NCI-H69 (cell line): ENCODE results near the gene GOLGA6L22.
"Not testable (repeated sequence)": the region's sequence is repeated elsewhere in the genome, so short reads cannot be mapped to it uniquely, and the experiment has no call there.

Experiments
- DNase-seq: peaks from one replicate; lab custom pipeline; 2025; lab: John Stamatoyannopoulos, UW

Gene GOLGA6L22, protein sequence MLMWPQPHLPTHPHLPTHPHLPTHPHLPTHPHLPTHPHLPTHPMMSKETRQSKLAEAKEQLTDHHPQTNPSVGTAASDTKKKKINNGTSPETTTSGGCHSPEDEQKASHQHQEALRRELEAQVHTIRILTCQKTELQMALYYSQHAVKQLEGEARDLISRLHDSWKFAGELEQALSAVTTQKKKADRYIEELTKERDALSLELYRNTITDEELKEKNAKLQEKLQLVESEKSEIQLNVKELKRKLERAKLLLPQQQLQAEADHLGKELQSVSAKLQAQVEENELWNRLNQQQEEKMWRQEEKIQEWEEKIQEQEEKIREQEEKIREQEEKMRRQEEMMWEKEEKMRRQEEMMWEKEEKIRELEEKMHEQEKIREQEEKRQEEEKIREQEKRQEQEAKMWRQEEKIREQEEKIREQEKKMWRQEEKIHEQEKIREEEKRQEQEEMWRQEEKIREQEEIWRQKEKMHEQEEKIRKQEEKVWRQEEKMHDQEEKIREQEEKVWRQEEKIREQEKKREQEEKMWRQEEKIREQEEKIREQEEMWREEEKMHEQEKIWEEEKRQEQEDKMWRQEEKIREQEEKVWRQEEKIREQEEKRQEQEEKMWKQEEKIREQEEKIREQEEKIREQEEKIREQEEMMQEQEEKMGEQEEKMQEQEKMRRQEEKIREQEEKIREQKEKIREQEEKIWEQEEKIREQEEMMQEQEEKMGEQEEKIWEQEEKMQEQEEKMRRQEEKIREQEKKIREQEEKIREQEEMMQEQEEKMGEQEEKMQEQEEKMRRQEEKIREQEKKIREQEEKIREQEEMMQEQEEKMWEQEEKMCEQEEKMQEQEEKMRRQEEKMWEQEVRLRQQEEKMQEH

DNA sequence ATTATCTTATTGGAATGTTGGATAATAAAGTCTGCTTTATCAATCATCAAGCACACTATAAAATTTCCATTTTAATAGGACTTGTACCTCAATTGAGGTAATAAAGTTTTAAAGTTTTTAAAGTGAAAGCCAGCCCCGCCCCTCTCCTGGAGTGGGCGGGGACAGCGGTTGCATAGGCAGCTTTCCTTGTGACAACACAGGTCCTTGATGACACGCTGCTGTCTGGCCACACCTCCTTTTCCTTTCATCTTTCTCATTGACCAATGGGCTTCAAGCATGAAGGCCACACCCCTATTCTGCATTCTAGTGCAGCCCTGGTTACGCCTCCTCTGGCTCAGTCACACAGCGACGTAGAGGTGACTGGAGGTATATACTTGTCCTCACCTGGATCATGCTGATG is at the start of gene GOLGA6L22:
Gene GOLGA6L22, plus strand, starts transcription at position 301 of the 400 bp plus-strand sequence. Its CDS starts 91 bp downstream, at position 392.
- DNase-seq: not testable (repeated sequence)

DNA sequence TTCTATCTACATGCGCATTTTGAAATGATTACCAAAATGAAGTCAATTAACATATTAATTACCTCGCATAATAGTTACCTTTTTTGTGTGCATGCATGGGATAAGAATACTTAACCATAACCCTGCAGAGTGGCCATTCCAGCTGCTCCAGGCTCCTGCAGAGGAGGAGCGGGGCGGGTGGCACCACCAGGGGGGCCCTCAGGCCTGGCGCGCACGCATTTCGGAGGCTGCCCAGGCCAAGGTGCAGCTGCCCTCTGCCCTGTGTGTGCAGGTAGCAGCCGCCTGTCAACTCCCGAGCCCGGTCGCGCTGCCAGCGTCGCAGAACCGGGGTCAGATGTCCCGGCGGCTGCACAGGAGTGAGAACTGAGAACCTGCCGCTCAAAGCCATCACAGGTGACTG is 41.4 kb upstream of the GOLGA6L22 start:
- not testable (repeated sequence) for DNase-seq

DNA sequence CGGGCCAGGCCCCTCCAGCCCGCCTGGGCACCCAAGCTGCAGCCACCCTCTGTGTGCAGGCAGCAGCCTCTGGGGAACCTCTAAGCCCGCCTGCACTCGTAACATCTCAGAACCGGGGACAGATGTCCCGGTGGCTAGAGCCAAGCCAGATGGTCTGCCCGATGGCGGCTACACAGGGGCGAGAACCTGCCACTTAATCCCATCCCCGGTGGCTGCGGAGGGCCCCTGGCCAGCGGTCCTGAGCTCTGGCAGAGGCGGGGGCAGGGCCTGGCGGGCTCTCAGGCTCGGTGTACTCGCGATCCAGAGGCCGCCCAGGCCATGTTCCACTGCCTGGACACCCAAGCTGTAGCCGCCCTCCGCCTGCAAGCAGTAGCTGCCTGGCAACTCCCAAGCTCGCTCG is 40.9 kb upstream of the GOLGA6L22 start:
- not testable (repeated sequence) for DNase-seq

DNA sequence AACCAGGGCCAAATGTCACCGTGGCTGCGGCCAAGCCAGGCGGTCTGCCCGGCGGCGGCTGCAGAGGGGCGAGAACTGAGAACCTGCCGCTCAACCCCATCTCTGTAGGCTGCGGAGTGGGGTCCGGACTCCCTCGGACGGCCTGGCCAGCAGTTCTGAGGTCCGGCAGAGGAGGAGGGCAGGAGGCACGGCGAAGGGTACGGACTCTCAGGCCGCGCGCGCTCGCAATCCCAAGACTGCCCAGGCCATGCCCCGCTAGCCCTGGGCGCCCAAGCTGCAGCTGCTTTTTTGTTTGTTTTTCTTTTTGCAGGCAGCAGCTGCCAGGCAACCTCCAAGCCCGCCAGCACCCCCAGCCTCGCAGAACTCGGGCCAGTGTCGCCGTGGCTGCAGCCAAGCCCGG is 40.5 kb upstream of the GOLGA6L22 start:
- DNase-seq: not testable (repeated sequence)

DNA sequence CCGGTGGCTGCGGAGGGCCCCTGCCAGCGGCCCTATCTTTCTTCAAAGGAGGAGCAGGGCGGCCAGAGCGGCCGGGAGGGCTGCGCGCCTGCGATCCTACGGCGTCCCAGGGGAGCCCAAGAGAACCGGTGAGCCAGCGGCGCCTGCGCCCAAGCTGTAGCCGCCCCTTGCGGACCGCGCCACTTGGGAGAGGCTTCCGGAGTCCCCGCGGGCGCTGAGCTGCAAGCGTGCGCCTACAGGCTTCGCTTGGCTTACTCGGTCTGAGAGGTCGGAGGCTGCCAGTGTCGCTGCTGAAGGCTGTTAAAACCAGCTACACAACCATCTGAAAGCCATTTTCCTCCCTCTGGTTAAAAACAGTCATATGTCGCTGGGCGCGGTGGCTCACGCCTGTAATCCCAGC is 40.0 kb upstream of the GOLGA6L22 start:
- DNase-seq: not testable (repeated sequence)

DNA sequence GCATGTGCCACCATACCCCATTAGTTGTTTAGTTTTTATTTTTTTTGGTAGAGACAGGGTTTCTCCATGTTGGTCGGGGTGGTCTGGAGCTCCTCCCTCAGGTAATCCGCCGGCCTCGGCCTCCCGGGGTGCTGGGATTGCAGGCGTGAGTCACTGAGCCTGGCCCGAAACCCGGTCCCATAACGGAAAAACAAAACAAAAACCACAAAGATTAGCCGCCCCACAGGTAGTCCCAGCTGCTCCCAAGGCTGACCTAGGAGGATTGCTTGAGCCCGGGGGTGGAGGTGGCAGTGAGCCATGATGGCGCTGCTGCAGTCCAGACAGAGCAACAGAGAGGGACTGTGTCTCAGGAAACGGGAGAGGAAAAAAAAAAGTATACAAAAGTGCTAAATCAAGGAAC is 38.4 kb upstream of the GOLGA6L22 start:
- not testable (repeated sequence) for DNase-seq

DNA sequence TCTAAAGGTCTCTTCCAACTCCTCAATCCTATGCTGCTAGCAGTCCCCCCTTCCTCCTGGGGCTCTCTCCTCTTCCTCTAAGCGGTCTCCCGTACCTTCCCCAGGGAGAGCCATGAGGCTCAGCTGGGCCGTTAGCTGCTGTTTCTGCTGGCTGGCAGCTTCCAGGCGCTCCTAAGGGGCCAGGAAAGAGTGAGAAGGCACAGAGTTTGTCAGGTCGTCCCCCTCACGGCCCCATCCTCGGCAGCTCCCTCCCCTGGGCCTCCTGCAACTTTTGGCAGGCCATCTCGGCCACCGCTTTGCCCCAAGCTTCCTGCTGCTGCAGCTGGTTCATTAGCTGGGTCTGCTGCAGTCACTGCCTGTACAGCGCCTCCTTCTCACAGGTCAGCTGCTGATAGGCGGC is 29.3 kb upstream of the GOLGA6L22 start:
- not testable (repeated sequence) for DNase-seq

DNA sequence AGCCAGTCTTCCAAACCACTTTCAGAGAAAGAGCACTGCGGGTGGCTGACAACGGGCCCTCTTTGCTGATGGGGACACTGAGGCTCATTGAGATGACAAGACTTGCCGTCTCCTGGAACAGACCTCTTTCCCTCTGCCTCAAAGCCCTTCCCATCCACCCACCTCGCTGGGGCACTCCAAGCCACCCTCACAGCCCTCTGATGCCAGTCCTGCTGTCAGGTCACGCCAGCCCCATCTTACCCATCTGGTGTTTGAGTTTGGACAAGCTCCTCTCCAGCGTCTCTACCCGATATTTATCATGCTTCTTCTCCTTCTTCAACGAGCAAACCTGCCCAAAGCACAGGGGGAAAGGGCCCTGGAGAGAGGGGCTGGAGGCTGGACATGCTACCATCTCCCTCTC is 27.0 kb upstream of the GOLGA6L22 start:
- not testable (repeated sequence) for DNase-seq

DNA sequence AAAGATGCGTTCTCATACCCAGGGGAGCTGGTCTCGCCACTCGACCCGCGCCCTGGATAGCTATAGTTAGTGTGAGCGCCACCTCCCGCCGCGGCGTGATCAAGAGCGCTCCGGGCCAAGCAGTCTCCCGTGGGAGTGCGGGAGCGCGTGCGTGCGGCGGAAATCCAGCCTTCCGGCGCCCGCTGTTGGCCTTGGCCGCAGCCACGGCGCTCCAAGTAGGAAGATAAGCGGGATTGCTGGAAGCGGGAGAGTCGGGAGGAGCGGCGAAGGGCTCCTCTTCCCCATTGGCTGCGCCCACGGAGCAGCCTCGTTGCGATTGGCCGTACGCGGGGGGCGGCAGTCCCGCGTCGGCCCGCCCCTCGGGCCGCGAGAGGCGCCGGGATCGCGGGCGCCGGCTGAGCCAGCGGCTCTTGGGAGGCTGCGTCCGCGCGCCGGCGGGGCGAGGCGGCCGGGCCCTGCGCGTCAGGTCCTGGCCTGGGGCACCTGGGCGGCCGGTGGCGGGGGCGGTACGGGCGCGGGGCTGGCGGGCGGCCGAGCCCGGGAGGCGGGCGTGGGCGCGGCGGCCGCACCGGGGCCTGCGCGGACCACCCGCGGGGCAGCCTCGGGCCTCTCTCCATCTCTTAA is 35.9 kb downstream of the GOLGA6L22 start:
- not testable (repeated sequence) for DNase-seq

DNA sequence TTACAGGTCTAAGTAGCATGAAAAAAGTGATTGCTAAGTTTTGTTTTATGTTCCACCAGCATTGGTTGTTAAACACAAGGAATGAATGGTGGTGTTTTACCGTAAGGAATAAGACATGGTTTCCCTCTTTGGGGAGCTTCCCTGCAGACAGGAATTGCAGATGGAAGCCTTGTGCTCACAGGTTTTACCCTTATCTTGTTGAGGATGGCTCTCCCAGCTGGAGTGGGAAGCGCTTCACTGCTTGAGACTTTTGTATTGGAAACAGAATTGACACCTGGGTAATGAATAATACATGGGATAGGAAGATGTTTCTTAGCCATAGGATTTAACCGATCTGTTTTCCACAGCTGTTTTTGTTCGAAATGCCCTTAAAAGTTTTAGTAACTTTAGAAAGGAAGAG is 38.5 kb downstream of the GOLGA6L22 start:
- not testable (repeated sequence) for DNase-seq

DNA sequence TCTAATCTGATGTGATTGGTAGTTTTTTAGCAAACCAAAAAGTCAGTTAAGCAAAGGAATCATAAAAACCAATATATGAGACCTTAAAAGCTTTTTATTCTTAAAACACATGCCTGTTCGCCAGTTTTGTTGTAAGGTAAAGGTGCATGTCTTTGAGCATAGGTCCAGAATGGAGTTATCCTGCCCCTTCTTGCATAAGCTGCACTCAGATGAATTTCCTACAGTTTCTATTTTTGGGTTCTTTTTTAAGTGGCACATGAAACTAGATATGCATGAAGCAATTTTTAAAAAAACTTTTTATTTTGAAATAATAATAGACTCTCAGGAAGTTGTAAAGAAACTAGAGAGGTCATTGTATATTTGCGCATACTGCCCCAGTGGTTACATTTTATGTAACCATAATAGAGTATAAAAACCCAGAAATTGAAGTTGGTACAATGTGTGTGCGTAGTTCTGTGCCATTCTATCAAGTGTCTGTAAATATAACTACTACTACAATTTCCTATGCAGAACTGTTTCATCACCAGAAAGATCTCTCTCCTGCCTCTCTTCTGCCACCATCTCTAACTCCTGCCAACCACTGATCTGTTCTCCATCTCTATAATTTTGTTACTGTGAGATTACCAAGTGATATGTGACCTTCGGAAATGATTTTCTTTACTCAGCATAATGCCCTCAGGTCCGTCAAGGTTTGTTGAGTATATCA is 39.7 kb downstream of the GOLGA6L22 start:
- DNase-seq: not testable (repeated sequence)

DNA sequence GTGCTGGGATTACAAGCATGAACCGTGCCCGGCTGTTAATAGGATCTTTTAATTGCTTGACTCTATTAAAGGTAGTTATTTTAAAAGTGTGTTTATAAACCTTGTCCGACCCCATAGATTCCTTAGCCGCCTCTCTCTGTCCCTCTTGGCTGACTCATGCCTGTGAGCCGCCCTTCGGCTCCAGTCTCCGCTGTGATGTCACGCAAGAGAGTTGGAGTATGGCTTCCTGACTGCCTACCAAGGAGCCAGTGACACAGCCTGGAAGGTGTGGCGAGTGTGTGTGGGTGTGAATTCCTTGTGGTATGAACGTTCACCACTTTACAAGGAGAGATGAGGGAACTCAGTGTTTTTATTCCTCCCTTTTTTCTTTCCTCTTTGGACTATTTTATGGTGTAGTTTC is 43.6 kb downstream of the GOLGA6L22 start:
- not testable (repeated sequence) for DNase-seq

DNA sequence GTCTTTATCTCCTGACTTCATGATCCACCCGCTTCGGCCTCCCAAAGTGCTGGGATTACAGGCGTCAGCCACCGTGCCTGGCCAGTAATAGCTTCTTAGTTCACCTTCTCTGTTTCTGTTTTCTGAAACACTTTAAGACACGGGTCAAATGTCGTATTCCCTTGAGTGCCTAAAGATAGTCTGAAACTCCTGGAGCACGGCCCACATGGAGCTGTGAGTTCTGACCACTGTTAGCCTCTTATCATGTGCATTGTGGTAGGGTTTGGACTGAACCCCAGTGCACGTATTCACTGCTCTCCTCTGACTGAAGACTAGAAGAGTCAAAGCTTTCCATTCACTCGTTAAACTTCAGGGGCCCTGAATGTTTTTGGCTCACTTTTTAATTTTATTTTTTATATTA is 48.3 kb downstream of the GOLGA6L22 start:
- not testable (repeated sequence) for DNase-seq

DNA sequence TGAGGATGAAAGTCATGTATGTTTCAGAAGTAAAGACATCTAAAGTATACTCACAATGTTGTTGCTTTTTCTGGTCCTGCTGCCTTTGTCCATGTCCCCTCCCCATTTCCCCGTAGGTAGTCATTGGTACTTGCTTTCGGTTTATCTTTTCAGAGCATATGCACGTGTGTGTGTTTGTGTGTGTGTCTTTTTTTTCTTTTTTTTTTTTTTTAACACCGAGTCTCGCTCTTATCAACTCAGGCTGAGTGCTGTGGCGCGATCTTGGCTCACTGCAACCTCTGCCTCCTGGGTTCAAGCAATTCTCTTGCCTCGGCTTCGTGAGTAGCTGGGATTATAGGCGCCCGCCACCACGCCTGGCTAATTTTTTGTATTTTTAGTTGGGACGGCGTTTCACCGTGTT is 57.4 kb downstream of the GOLGA6L22 start:
- not testable (repeated sequence) for DNase-seq
